ENCODE results near the gene GPC5.

GRCh38 chr13:92313382-92313781 is 915.0 kb downstream of the GPC5 start:
- TF ChIP-seq, protein P1, sequence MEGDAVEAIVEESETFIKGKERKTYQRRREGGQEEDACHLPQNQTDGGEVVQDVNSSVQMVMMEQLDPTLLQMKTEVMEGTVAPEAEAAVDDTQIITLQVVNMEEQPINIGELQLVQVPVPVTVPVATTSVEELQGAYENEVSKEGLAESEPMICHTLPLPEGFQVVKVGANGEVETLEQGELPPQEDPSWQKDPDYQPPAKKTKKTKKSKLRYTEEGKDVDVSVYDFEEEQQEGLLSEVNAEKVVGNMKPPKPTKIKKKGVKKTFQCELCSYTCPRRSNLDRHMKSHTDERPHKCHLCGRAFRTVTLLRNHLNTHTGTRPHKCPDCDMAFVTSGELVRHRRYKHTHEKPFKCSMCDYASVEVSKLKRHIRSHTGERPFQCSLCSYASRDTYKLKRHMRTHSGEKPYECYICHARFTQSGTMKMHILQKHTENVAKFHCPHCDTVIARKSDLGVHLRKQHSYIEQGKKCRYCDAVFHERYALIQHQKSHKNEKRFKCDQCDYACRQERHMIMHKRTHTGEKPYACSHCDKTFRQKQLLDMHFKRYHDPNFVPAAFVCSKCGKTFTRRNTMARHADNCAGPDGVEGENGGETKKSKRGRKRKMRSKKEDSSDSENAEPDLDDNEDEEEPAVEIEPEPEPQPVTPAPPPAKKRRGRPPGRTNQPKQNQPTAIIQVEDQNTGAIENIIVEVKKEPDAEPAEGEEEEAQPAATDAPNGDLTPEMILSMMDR (IDR thresholded peaks at IDR 0.05), result no peak
- TF ChIP-seq EZH2phosphoT487 (IDR thresholded peaks at IDR 0.05), result no peak
